Activated CD4-positive, alpha-beta T cell treated with anti-CD3 and anti-CD28 coated beads, Interleukin-2, amount 50 U/mL, for 1 hour (primary cell): ENCODE measurements around the gene PSMA5.
"Not testable (repeated sequence)": the region's sequence is repeated elsewhere in the genome, so short reads cannot be mapped to it uniquely, and the experiment has no call there.

Source experiments
- DNase-seq: peaks from one replicate; pipeline ENCODE4 v3.0.0-alpha.2; 2020

PSMA5 gene

DNA sequence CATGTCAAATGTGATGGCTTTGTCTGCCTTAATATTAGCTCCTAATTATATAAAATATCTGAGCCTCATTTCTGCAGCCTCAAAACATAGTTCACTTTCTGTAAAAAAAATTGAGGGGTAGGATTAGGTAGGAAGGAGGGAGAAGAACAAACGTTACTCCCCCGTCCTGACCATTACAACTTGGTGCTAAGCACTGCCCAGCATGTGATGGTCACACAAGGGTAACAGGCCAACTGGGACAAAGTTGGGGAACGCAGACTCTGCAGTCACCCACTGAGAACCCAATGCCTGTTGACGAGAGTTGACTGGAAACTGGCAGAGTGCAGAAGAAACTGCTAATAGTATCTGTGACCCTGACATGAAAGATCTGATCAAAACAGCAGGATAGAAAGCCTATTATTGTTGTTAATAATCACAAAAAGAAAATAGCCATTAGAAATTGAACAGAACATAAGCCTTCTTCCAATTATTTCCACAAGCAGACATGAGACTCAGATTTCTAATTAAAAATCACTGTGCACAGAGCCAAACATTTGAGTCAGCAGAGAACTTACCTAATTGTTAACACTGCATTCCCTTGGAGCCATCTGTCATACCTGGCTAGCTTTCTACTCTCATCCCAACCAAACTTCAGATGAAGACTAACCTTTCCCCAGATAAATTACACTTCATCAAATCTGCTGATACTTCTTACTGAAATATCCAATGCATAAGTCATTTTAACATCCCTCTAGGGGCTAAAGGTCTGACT, 34.0 kb downstream of the PSMA5 start:
- no peak for DNase-seq

- no peak for DNase-seq
These were observed 34.6 kb downstream of the PSMA5 start for GRCh38 chr1:109391626-109392025.

DNA sequence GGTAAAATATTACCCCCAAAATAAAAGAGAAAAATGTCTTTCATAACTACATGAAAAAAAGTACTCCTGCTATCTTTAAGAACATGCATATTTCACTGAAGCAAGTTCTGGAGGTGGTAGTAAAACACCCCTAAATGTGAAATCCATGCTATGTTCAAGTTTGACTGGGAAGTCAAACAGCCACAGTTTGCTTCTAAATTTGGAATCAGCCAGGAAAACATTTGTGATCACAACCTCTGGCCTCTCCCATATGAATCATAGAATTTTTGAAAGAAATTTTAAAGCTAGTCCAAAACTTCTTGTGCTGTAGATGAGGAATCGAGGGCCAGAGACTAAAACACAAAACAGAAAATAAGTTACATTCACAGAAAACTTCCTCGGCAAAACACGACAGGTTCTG, 35.1 kb downstream of the PSMA5 start:
- DNase-seq = no peak

DNA sequence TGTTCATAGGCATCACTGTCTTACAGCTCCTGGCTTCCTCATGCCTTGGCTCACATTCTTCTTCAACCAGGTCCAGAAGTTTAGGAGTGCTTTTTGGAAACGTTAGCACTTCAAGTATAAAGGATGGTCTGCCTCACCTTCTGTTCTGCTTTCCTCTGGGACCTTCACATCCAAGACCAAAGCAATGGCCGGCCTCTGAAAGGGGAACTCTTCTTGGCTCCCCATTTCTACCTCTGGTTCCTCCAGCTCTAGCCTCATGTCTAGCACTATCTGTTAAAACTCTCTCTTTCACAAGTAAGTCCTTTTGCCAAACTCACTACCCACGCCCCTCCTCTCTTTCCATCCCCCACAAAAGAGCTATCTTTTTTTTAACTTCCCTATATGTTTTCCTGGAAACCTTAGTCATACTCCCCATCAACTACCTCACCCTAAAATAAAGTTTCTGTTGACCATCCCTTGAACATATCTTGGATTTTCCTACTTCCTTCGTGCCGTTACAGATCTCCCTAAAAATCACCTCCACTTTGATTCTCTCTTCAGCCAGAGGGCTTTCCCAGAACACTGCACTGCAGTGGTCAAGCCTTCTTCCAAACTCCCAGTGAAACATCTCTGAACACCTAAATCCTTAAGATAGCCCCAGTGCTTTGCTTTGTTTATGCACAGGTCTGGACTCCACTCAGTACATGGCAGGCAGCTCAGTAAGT, 36.5 kb downstream of the PSMA5 start:
- no peak for DNase-seq

DNA sequence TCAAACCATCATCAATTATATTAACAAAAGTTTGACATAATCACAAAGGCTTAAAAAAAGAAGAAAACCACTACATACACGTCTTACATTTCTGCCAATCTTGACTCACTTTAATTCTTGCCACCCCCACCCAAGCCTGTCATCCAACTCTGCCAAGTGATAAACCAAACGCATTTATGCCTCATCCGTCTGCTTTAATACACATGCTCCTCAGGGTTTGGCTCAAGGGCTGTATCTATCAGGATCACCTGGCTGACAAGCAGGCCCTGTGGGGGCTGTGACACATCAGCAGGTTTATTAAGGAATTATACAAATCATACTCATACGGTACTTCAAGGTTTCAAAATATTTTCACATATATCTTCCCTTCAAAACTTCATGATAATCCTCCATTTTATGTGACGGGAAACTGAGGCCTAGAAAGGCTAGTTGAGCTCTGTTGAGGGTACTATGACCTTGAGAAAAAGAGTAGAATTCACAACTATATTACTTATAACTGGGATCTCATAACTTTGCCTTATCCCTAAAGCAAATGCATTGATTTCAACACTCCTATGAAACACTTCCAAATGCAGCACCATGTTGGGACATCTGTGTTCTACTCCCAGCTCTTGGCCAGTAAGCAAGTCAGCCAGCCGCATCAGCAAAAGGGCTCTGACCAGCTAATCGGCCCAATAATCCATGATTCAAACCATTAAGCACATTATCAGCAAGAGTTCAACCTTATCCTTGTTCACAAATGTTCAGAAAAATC, 37.2 kb downstream of the PSMA5 start:
- no peak for DNase-seq

- DNase-seq = no peak
These were observed 38.0 kb downstream of the PSMA5 start for GRCh38 chr1:109388208-109388711.

DNA sequence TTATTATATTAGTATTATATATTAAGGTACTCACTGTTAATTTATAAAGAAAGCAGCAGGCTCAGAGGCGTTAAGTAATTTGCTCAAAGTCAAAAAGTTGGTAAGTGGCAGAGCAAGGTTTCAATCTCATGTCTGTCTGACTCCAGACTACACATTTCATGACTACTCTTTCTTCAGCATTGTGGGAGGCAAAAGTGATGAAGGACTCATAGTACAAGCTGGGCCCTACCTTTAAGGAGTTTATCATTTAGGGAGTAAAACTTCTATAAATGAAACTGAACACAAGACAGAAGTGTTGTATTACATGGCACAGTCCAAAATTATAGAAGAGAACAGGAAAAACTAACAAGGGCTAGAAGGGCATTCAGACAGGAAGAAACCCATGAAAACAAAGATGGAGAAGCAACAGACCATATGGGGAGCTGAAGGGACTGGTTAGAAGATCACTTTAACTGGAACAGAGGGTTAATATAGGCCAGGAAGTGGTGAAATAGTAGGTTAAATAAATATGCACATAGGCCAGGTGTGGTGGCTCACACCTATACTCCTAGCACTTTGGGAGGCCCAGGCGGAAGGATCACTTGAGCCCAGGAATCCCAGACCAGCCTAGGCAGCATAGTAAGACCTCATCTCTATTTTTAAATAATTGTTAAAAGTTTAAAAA, 40.1 kb downstream of the PSMA5 start:
- no peak for DNase-seq

GRCh38 chr1:109385417-109385816, 40.8 kb downstream of the PSMA5 start:
- DNase-seq = no peak

DNA sequence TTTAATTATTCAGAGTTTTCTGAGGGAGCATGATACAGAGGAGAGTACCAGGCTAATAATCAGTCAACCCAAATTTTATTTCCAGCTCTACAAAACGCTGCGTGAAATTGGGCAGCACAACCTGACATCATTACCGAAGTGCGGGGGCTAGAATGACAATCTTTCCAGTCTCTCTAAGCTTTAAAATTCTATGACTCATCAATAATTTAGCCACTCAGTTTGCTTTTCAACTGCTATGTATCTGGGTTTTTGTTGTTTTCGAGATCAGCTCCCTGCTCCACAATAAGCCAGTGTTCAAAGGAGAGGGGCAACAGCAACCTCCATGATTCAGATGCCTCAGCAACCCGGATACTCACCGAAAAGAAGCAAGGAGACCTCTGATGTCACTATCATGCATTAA, 42.4 kb downstream of the PSMA5 start:
- no peak for DNase-seq

GRCh38 chr1:109383087-109383779, 43.0 kb downstream of the PSMA5 start:
- DNase-seq = no peak

DNA sequence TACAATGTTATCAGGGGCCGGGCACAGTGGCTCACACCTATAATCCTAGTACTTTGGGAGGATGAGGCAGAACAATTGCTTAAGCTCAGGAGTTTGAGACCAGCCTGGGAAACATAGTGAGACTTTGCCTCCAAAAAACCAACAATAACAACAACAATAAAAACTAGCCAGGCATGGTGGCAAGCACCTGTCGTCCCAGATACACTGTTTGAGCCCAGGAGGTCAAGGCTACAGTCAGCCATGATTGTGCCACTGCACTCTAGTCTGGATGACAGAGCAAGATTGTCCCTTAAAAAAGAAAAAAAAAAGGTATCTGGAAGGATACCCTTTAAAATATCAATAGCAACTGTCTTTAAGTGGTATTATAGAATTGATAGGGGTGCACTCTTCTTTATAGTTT, 44.7 kb downstream of the PSMA5 start:
- no peak for DNase-seq

- DNase-seq = no peak
These were observed 46.3 kb downstream of the PSMA5 start for GRCh38 chr1:109379907-109380306.

- no peak for DNase-seq
These were observed 46.8 kb downstream of the PSMA5 start for GRCh38 chr1:109379422-109379821.

- no peak for DNase-seq
These were observed 48.5 kb downstream of the PSMA5 start for GRCh38 chr1:109377698-109378097.

DNA sequence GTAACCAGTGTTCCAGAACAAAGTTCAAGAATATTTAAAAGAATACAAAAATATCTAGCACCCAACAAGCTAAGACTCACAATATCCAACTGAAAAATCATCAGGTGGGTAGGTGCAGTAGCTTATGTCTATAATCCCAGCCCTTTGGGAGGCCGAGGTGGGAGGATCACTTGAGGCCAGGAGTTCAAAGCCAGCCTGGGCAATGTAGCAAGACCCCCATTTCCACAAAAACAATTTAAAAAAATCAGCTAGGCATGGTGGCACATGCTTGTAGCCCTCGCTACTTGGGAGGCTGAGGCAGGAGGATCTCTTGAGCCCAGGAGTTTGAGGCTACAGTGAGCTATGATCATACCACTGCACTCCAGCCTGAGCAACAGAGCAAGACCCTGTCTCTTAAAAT, 52.6 kb downstream of the PSMA5 start:
- DNase-seq = not testable (repeated sequence)

GRCh38 chr1:109373126-109373525, 53.1 kb downstream of the PSMA5 start:
- DNase-seq = no peak

GRCh38 chr1:109372281-109372680, 54.0 kb downstream of the PSMA5 start:
- DNase-seq = no peak

- no peak for DNase-seq
These were observed 54.9 kb downstream of the PSMA5 start for GRCh38 chr1:109371341-109371739.

DNA sequence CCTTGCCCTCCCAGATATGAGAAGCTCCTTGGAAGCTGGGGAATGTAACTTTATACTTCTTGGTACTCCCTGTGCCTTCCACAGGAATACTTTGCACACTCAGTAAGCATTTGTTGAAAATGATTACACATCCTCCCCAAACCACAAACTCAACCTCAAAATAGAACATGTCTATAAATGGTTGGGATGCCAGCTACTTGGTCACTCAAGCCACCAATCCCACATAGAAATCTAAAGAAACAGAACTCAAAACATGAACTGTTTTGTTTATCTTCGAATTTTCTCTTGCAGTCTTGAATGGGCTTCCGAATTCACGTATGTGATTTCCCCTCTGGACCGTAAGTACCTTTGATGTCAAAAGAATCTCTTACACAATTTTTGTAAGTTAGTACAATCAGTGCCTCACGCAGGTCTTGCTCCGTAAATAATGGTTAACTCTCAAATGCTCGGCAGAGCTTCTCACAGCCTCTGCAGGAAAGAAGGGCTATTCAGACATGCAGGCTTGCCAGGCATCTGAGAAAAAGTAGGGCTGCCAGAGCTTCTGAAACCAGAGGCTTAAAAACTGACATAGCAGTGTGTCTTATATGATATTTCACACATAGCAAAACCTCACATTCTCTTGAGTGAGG, 55.4 kb downstream of the PSMA5 start:
- no peak for DNase-seq

DNA sequence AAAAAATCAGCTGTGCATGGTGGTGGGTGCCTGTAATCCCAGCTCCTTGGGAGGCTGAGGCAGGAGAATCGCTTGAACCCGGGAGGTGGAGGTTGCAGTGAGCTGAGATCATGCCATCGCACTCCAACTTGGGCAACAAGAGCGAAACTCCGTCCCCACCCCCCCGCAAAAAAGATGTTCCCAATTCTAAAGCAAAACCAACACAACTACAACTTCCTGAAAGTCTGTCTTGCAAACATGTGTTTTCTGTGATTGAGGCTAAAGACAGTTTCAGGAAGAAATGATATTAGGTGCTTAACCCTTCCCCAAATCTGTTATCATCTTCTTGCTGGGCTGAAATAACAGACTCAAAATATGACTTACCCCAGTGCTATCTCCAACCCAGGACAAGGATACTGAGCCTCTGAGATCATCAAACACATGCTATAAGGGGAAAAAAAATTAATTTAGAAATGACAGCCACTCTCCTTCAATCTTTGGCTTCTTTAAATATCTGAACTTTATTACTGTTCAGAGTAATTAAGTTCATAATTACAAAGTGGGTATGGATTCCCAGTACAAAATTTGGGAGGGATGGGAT, 57.0 kb downstream of the PSMA5 start:
- DNase-seq = no peak

DNA sequence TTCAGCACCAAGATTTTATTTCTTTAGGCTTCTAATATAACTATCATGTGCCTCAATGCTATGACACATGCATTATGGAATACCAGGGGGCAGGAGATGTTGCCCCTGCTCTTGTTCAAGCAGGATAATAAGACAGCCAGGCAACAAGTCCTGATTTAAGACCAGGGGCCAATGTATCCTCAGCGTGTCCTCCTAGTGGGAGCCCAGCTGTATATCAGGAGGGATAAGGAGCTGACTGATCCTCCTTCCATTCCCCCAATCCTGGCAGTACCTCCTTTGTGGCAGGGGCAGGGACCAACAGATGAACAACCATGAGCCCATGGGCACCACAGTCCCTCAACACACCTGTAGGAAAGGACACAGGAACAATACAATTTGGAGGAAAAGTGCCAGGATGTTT, 57.8 kb downstream of the PSMA5 start:
- DNase-seq = no peak

- no peak for DNase-seq
These were observed 58.6 kb downstream of the PSMA5 start for GRCh38 chr1:109367626-109368025.
